HG03280 (cell line): ENCODE data around the gene RPL36AL.
A peak's percentile ranks its signal among the peaks of the same experiment; 100 is the strongest.
"Not testable (repeated sequence)": the region's sequence is repeated elsewhere in the genome, so short reads cannot be mapped to it uniquely, and the experiment has no call there.

Source experiments
- ATAC-seq: cut with Tn5 transposase; IDR thresholded peaks from one replicate; pipeline ENCODE4 v1.9.1; 2021; ENCODE audit warnings: mild to moderate bottlenecking, moderate library complexity; ENCODE audit not compliant: unreplicated experiment

RPL36AL gene

DNA sequence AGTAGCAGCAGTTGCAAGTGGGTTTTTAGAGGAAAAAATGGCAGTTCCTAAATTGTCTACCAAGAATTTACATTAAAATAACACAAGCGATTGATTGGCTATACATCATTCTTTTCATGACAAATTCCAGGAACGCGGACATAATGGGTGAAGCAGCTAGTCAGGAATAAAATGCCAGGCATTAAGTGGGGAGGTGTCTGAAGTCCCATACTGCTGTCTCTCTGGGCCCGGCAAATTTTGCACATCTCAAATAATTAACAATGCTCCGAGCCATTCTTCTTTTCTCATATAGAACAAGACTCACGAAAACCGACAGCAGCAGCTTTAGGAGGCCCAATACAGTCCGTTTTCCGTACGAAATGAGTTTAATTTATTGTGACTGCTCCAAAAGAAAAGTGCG lies 696 bp downstream of the RPL36AL start:
- no peak for ATAC-seq

DNA sequence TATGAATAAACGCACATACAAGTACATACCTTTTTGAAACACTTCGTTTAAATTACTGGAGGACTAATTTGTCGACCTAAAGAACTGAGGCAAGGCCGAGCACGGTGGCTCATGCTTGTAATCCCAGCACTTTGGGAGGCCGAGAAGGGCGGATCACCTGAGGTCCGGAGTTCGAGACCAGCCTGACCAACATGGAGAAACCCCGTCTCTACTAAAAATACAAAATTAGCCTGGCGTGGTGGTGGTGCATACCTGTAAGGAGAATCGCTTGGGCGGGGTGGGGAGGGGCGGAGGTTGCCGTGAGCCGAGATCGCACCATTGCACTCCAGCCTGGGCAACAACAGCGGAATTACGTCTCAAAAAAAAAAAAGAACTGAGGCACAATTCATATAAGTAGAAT lies 1.2 kb downstream of the RPL36AL start:
- ATAC-seq, result not testable (repeated sequence)

DNA sequence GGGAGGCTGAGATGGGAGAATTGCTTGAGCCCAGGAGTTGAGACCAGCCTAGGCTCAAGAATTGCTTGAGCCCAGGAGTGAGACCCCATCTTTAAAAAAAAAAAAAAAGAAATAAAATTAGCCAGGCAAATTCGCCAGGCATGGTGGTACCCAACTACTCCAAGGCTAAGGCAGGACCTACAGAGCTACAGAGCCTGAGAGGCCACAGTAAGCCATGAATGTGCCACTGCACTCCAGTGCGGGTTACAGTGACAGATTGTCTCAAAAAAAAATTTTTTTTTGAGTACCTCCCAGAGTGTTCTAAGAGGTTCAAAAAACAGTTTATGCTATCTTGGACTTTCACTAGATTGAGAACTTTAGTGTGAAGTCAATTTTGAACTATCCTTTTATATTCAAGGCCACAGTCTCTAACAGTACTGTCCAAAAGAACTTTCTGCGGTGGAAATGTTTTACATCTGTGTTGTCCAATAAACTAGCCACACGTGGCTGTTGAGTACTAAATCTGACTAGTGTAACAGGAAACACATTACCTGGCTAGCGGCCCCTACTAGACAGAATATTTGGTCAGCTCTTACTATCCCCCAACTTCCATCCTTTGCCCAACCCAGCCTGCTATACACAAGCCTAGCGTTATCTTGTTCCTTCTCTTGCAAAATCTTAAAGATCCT lies 2.4 kb downstream of the RPL36AL start:
- no peak for ATAC-seq

DNA sequence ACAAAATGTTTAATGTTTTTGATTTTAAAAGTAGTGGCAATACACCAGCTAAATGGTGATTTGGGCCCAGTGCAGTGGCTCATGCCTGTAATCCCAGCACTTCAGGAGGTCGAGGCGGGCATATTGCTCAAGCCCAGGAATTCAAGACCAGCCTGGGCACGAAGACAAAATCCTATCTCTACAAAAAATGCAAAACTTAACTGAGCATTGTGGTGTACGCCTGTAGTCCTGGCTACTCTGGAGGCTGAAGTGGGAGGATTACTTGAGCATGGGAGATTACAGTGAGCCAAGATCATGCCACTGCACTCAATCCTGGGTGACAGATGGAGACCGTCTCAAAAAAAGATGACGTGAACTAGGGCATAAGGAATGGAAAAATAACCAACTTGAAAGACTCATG lies 4.7 kb downstream of the RPL36AL start:
- no peak for ATAC-seq

DNA sequence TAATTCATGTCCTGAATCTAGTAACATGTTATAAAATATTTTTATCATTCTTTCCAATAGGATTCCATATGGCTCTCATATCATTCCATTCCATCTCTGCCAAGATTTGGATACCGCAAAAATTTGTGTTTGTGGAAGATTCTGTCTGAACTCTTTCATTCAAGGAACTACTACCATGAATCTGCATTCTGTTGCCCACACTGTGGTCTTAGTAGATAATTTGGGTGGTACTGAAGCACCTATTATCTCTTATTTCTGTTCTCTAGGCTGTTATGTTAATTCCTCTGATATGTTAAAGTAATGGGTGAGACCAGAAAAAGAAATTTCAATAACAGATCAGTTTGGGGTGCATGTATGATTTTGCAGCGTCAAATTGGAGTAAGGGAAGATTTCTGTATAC lies 6.2 kb downstream of the RPL36AL start:
- no peak for ATAC-seq

DNA sequence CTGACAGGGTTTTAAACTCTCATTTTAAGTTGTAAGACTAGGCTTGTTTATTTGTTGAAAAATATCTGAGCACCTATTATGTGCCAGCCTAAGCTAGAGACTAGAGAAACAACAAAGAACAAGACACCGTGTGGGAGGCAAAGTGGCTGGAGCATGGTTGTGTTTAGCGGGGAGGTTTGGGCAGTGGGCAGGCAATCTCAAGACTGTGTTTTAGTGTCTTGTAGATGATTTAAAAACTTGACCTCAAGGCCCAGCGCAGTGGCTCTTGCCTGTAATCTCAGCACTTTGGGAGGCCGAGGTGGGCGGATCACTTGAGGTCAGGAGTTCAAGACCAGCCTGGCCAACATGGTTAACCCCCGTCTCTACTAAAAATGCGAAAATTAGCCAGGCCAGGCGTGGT lies 7.8 kb downstream of the RPL36AL start:
- ATAC-seq, result no peak

DNA sequence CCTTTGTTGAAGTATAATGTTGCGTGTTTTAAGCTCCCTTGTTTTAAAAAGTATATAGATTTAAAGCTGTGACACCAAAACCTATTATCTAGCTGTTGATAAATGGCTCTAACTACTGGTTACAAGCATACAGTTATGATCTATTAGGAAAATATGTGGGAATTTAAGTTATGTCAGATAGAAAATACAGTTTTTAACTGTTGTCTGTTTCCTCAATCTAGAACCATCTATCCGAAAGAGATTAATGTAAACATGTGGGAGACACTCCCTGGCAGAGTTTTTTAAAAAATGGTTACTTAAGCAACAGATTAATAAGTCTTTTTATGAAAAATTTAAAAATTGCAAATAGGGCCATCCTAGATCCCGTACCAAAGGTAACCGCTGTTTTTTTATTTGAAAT lies 8.2 kb downstream of the RPL36AL start:
- no peak for ATAC-seq

DNA sequence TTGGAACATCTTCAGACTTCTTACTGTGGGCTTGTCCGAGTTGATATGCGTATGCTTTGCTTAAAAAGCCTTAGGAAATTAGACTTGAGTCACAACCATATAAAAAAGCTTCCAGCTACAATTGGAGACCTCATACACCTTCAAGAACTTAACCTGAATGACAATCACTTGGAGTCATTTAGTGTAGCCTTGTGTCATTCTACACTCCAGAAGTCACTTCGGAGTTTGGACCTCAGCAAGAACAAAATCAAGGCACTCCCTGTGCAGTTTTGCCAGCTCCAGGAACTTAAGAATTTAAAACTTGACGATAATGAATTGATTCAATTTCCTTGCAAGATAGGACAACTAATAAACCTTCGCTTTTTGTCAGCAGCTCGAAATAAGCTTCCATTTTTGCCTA lies 12.8 kb downstream of the RPL36AL start:
- no peak for ATAC-seq

DNA sequence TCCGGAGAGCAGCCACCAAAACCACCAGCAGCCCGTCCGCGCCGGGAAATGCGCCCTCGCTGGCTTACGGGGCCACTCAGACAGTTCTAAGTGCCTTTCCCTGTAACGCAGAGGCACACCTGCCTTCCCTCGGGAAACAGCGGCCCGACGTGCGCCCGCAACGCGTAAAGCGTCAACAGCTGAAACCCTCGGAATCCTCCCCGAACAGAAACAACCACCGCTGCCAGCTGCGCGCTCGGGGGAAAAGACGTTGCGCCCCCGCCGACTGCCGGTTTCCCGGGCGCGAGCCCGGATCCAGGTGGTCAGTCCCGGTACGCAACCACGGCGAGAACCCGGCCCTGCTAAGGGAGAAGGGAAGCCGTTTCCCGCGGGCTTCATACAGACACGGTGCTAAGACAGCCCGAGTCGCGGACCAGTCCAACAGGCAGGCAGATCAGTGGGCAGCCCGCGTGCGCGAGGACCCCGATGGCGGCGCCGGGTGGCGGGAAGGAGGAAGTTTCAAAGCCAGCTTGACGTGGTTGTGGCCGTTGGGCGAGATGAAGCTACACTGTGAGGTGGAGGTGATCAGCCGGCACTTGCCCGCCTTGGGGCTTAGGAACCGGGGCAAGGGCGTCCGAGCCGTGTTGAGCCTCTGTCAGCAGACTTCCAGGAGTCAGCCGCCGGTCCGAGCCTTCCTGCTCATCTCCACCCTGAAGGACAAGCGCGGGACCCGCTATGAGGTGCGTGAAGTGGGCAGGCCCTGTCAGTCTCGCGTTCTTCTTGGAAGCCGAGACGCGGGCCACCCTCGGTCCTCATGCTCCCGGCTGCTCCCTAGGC lies 21.7 kb downstream of the RPL36AL start, which contains the start of gene LRR1:
TSS of gene LRR1 (plus strand) at position 456 of the 816 bp plus-strand sequence. CDS start at position 537, 81 bp downstream.
- peak; percentile 54 for ATAC-seq

DNA sequence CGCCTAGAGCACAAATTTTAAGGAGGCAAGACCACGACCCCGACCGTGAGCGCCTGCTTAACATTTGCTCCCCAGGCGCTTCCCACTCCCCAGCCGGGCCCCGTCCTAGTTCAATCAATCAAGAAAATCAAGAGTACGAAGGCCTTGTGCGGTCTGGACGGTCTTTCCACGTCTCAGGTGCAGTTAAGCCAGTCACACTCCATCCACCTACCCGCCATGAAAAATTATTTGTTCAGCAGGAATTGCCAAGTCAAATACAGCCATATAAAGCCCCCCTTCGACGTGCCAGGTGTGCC lies 22.3 kb downstream of the RPL36AL start:
- no peak for ATAC-seq

DNA sequence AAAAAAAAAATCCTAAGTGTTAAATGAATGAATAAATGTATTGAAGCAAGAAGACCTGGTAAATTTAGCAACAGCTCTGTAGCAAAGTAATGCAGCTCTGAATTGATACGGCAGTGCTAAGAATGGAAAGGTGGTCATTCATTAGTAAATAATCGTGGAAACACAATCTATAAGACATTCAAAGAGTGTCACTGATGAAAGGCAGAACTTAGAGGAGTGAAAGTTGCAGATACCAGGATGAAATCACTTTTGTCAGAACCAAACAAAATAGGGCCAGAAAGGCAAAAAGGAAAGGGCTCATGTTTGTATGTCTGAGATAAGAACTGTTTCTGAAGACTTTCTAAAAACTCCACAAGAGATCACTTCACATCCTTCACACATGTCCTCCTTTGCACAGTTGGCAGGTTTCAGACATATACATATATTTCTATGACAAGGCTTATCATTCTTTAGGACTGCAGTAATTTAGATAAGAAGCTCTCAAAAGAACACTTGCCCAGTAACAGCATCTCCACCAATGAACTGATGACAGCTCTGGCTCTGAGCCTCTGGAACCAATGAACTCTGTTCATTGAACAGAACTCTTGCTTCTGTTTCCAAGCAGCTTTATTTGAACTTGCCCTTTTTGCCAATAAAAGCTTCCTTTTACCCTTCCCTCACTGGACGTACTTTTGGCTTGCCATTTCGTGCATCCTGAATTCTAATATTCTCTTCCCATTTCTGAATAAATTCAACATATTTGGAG lies 25.9 kb downstream of the RPL36AL start:
- peak; percentile 32 for ATAC-seq

DNA sequence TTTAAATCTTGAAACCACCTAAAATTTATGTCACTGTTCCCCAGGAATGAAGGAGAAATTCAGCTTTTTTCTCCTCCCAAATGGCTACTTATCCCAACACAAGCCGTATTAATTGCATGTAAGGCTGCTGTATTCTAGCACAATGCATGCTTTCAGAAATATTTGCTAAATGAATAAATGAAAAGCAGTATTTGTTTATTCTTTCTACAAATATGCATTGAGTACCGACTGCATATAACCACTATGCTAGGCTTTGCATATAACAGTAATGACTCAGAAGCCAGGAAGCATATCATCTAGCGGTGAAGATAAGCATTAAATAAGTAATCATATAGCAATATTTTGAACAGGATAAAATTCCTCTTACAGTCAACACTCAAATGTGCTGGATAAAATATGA lies 27.4 kb downstream of the RPL36AL start:
- peak; percentile 38 for ATAC-seq

DNA sequence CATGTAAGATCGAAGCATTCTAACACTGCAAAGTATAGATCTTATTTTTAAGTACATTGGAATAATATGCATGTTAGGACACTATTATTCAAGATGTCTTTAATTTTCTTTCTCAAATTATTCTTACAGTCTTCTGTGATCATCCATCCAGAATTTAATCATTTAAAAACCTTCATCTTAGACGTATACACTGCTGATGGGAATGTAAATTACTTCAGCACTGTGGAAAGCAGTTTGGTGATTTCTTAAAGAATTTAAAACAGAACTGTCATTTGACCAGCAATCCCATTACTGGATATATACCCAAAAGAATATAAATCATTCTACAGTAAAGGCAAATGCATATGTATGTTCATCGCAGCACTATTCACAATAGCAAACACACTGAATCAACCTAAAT lies 31.0 kb downstream of the RPL36AL start:
- ATAC-seq, result no peak

DNA sequence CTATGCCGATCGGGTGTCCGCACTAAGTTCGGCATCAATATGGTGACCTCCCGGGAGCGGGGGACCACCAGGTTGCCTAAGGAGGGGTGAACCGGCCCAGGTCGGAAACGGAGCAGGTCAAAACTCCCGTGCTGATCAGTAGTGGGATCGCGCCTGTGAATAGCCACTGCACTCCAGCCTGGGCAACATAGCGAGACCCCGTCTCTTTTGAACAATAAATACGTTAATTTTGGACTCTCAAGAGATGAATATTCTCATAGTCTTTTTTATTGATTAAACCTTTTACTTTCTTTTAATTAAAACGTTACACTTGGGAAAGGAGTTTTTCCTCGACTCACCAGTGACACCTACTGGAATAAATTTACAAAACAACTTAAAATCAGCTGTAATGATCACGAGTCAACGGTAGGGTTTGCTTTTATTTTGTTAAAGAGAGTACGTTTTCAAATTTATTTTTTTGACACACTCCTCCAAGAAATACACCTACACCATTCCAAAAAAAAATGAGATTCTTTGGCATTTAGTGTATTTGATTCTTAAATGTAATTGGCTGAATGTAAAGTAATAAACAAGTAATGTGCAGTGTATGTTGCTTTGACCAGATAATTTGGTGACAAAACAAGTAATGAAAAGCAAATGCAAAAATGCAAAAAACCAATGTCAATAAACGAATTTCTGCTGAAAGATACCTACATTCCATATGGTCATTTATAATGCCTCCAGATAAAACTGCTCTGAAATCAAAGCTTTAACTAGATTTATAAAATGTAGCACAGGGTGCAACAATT lies 33.6 kb downstream of the RPL36AL start:
- peak; percentile 27 for ATAC-seq

DNA sequence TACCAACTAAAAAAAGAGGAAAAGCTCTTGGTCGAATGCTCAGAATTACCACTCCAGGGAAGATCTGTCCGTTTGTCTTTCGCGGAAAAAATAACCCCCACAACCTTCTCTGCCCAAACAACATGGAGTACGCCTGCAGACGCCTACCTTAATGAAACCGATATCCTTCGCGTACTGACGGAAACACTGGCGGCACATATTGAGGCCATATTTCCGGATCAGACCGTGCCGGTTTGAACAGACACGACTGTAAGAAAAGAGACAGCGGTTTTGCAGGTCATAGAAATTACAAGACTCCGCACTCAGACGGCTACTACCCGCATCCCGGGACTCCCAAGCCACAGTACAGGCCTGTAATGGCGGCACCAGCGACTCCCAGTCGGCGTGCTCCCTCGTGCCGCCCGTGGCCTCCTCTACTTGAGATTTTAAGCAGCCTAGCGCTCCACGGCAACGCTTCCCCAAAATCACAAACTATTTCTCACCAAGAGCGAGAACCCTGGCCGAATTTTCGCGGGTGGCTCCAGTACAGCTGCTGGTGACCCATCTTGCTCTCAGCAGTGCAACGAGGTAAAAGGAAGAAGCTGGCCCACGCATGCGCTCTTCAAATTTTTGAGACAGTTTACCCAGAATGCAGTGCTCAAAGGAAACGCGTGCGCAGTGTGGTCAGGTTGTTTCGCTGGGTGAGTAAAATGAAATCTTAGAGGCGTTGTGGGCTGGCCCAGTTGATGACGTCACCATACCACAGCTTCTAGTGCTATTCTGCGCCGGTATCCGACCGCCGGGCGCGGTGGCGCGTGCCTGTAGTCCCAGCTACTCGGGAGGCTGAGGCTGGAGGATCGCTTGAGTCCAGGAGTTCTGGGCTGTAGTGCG lies 34.4 kb downstream of the RPL36AL start, which contains the start of gene RPS29:
TSS of gene RPS29 (minus strand) at position 578 of the 870 bp plus-strand sequence. CDS start at position 544, 34 bp downstream.
- ATAC-seq, result peak; percentile 85

DNA sequence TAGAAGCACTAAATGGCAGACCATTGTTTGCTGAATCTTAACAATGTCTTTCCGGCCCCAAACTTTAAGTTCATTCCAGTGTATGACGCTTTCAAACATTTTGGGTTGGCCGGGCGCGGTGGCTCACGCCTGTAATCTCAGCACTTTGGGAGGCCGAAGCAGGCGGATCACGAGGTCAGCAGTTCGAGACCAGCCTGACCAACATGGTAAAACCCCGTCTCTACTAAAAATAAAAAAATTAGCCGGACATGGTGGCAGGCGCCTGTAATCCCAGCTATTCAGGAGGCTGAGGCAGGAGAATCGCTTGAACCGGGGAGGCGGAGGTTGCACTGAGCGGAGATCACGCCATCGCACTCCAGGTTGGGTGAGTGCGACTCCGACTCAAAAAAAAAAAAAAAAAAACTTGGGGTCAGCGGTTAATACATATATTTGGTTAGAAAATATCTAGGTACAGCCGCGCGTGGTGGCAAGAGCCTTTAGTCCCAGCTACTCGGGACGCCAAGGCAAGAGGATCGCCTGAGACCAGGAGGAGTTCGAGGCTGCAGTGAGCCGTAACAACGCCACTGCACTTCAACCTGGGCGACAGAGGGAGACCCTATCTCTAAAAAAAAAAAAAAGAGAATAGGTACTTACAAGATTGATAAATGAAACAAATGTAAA lies 35.3 kb downstream of the RPL36AL start:
- not testable (repeated sequence) for ATAC-seq

DNA sequence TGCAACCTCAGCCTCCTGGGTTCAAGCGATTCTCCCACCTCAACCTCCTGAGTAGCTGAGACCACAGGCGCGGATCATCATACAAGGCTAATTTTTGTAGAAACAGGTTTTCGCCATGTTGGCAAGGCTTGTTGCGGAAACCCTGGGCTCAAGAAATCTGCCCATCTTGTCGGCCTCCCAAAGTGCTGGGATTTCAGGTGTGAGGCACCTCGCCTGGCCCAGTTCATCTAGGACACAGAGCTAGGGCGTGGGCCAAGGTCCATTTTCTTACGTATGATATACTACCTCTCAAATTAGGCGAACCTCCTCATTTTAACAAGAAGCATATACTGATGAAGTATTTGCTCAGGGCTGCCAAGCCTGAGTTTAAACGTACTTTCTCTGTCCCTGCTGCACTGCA lies 36.4 kb downstream of the RPL36AL start:
- no peak for ATAC-seq

DNA sequence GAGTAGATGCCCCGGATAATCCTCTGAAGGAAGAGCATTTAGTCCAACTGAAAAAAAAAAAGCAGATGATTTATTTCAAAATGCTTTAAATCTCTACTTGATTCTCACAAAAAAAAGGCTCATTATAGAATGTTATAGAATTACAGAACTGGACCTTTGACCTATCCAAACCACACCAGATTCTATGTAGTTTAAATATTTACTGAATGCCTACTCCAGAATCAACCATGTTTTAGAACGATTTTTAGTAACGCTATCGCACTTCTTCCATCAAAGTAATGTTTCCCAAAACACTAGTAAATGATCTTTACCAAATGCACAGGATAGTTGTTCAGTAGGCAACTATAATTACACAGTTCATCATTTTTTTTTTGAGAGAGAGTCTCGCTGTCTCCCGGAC lies 36.8 kb downstream of the RPL36AL start:
- ATAC-seq, result no peak
